SK-N-MC (cell line): ENCODE measurements around the gene ADISSP.

Source experiments
- EZH2 ChIP-seq: fragments of 200-600 bp; sonication (generic); IDR thresholded peaks from one replicate; pipeline ENCODE4 v1.6.1; 2017; ENCODE audit warnings: antibody characterized with exemption
- FOXP2 ChIP-seq: optimal IDR thresholded peaks from 2 replicates; pipeline ENCODE3; 2011; ENCODE audit warnings: mild to moderate bottlenecking, moderate library complexity; ENCODE audit not compliant: insufficient read depth; ENCODE audit errors: extremely low read length, control extremely low read depth
- POLR2AphosphoS5 ChIP-seq: IDR thresholded peaks from 2 replicates; pipeline ENCODE4 v1.6.1; 2012; ENCODE audit warnings: mild to moderate bottlenecking, low read depth, low read length, borderline replicate concordance

DNA sequence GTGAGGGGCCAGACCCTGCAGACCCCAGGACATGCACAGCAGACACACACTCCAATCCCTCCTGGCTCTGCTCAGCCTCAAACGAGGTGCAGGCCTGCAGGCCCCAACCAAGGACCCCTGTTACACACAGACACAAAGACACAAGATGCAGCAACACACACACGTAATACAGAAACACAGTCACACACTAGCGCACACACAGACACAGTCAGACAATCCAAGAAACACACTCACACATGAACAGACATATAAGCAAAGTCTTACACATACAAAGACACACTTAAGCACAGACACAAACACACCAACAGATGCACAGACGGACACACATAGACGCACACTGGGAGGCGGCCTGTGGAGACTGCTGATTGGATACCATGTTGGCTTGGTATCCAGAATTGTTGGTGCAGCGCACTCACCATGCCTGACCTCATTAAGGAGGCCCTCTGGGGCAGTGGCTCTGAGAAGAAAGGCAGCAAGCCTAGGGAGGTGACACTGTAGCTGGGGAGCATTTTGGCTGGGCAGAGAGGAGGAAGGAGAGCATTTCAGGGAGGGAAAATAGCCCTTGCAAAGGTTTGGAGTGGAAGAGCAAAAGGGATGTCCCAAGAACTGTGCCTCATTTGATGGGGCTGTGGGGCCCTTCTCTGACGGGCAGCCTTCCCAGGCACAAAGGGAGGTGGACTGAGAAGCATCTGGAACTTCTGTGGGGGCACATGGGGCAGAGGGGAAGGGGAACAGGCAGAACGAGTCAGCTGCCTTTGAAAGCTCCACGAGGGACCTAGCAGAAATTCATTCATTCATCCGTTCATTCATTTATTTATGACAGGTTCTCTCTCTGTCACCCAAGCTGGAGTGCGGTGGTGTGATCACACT, 36.5 kb downstream of the ADISSP start:
- TF ChIP-seq EZH2 (no peak), POLR2AphosphoS5 (no peak), FOXP2 (no peak)
